ENCODE measurements around the gene ABHD16B.

The ABHD16B gene

DNA sequence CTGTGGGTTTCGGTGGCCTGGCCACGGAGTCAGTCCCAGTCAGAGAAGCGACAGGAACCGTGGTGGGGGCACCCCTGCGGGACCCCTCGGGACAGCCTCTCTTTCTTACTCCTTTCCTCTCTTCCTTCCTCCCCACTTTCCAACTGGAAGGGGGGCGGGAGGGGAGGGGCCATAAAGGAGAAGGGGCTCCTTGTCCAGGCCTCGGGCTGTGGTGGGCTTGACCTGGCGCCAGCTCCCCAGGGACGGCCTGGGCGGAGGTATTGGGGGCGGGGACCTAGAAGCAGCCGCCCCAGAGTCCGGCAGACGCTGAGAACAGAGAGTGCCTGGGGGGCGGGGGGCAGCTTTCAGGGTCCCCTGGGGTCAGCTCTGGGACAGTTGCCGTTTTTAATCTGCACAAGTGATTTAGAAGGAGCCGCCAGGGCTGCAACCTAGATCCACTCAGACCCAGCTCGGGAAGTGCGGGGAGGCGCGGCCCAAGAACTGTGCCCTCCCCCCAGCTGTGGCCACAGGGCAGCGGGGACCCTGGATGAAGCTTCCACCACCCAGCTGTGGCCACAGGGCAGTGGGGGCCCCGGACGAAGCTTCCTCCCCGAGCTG, 6.4 kb upstream of the ABHD16B start:
- TF ChIP-seq PAX5 (IDR thresholded peaks at IDR 0.05; ENCODE audit: insufficient read depth, low read length, severe bottlenecking) (no peak), POU2F2 (IDR thresholded peaks at IDR 0.05; ENCODE audit: low read depth, low read length) (no peak), POLR2AphosphoS5 (IDR thresholded peaks at IDR 0.05; ENCODE audit: low read depth, low read length) (no peak), POLR2A (IDR thresholded peaks at IDR 0.05; ENCODE audit: low read depth, low read length) (no peak), TAF1 (IDR thresholded peaks at IDR 0.05; ENCODE audit: low read depth, low read length) (no peak), SPI1 (IDR thresholded peaks at IDR 0.05; ENCODE audit: low read depth, low read length) (no peak)
- DNase-seq (ENCODE audit: insufficient read length, low spot score) (no peak), FAIRE-seq (no peak)

DNA sequence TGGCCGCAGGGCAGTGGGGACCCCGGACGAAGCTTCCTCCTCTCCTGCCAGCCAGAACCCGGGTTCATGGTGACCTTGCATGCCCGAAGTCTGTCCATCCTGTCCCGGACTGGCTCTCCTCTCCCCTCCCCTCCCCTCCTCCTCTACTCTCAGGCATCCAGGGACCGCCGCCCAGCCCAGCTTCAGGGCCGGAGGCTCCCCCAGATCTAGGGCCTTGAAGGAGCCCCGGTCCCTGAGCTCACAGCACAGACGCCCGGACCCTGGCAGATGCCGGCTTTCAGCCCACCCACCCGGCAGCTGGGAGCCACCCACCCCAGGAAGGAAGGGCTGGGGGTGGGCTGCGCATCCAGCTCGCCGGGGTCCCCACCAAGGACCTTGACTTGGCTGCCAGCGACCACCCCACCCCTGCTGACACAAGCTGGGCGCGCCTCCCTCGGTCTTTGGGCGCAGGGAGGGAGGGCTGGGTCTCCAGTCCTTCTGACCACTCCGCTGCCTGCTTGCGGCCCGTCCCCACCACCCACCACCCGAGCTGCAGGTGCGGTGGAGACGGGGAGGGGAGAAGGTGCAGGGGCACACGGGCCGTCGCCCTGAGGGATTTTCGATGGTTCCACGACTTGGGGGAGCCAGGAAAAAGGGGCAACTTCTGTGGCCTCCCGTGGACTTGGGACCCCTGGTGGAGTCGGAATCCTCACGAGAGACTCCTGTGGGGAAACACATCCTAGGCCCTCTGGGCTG, 5.8 kb upstream of the ABHD16B start:
- TF ChIP-seq TAF1 (IDR thresholded peaks at IDR 0.05; ENCODE audit: low read depth, low read length) = no peak
- no peak for TF ChIP-seq POU2F2 (IDR thresholded peaks at IDR 0.05; ENCODE audit: low read depth, low read length)
- no peak for TF ChIP-seq PAX5 (IDR thresholded peaks at IDR 0.05; ENCODE audit: insufficient read depth, low read length, severe bottlenecking)
- no peak for TF ChIP-seq SPI1 (IDR thresholded peaks at IDR 0.05; ENCODE audit: low read depth, low read length)
- no peak for TF ChIP-seq POLR2AphosphoS5 (IDR thresholded peaks at IDR 0.05; ENCODE audit: low read depth, low read length)
- TF ChIP-seq POLR2A (IDR thresholded peaks at IDR 0.05; ENCODE audit: low read depth, low read length) = no peak

GRCh38 chr20:63856098-63856511, 5.2 kb upstream of the ABHD16B start:
- FAIRE-seq (no peak), DNase-seq (ENCODE audit: insufficient read length, low spot score) (no peak)
- TF ChIP-seq POLR2A (IDR thresholded peaks at IDR 0.05; ENCODE audit: low read depth, low read length) (no peak), POLR2AphosphoS5 (IDR thresholded peaks at IDR 0.05; ENCODE audit: low read depth, low read length) (no peak), SPI1 (IDR thresholded peaks at IDR 0.05; ENCODE audit: low read depth, low read length) (no peak), TAF1 (IDR thresholded peaks at IDR 0.05; ENCODE audit: low read depth, low read length) (no peak), PAX5 (IDR thresholded peaks at IDR 0.05; ENCODE audit: insufficient read depth, low read length, severe bottlenecking) (no peak), POU2F2 (IDR thresholded peaks at IDR 0.05; ENCODE audit: low read depth, low read length) (no peak)

More for the DNA sequence above, 5.8 kb upstream of the ABHD16B start:
- no peak for FAIRE-seq
- DNase-seq (ENCODE audit: insufficient read length, low spot score) = no peak

GRCh38 chr20:63857764-63858392, 3.4 kb upstream of the ABHD16B start:
- DNase-seq (ENCODE audit: insufficient read length, low spot score) (no peak), FAIRE-seq (peak; percentile 38)
- no peak for TF ChIP-seq TAF1 (IDR thresholded peaks at IDR 0.05; ENCODE audit: low read depth, low read length)
- TF ChIP-seq POLR2A (IDR thresholded peaks at IDR 0.05; ENCODE audit: low read depth, low read length) = 0 out of 2 replicates have a peak, but pooled peaks have one; percentile 10

DNA sequence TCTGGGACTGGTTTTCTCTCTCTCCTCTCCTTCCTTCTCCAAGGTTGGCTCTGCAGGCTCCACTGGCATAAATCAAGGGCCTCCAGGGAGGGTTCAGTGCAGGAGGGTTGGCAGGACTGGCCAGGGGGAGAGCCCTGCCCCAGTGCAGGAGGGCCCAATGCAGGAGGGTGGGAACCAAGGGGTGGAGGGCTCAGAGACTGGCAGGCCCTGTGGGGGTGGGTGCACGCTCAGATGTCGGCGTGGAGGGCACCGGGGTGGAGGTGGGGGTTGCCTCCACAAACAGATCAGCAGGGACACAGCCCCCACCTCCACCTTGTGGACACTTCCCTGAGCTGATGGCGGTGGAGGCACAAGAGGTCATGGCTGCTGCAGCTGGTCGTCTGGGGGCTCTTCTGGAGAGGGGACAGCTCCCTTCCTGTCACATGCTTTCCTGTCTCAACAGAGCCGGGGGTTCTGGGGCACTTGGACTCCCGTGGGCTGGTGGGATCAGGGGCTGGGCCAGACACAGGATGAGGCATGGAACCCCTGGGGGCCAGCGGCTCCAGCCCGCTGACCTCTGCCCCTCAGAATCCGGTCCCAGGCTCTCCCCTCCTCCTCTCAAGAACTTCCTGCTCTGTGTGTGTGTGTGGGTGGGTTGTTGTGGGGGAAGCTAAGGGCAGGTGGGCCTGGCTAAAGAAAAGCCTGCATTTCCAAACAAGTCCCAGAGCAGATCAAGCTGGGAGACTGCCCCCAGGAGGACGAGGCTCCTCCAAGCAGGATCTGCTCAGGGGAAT, 2.7 kb upstream of the ABHD16B start:
- FAIRE-seq (peak; percentile 75), DNase-seq (ENCODE audit: insufficient read length, low spot score) (no peak)
- TF ChIP-seq SPI1 (IDR thresholded peaks at IDR 0.05; ENCODE audit: low read depth, low read length) (no peak), PAX5 (IDR thresholded peaks at IDR 0.05; ENCODE audit: insufficient read depth, low read length, severe bottlenecking) (no peak), POLR2A (IDR thresholded peaks at IDR 0.05; ENCODE audit: low read depth, low read length) (no peak), POU2F2 (IDR thresholded peaks at IDR 0.05; ENCODE audit: low read depth, low read length) (no peak), POLR2AphosphoS5 (IDR thresholded peaks at IDR 0.05; ENCODE audit: low read depth, low read length) (no peak), TAF1 (IDR thresholded peaks at IDR 0.05; ENCODE audit: low read depth, low read length) (no peak)

DNA sequence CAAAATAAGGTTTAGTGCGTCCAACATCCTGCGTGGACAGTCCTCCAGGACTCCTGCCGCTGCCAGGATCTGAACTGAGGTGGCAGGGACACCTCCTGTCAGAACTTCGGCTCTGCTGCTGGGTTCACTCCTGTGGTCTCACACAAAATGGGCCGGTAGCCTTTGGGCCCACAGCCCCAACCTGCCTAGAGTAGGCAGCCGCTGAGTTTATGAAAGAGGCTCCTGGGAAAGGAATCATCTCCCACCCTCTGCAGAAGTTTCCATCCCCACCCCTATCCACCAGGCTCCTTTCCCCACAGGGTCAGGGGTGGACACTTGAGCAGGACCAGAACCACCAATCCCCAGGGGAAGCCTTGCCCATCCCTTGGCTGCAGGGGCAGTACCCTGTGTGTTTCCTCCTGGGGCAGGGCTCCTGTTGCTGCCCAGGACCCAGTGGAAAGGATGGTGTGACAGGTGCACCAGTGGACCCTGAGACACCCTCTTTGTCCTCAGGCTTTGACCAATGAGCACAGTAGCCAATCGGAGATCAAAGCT, 2.1 kb upstream of the ABHD16B start:
- FAIRE-seq = no peak
- TF ChIP-seq POLR2AphosphoS5 (IDR thresholded peaks at IDR 0.05; ENCODE audit: low read depth, low read length) (no peak), POU2F2 (IDR thresholded peaks at IDR 0.05; ENCODE audit: low read depth, low read length) (no peak), TAF1 (IDR thresholded peaks at IDR 0.05; ENCODE audit: low read depth, low read length) (no peak), SPI1 (IDR thresholded peaks at IDR 0.05; ENCODE audit: low read depth, low read length) (no peak), PAX5 (IDR thresholded peaks at IDR 0.05; ENCODE audit: insufficient read depth, low read length, severe bottlenecking) (no peak), POLR2A (IDR thresholded peaks at IDR 0.05; ENCODE audit: low read depth, low read length) (no peak)
- no peak for DNase-seq (ENCODE audit: insufficient read length, low spot score)

DNA sequence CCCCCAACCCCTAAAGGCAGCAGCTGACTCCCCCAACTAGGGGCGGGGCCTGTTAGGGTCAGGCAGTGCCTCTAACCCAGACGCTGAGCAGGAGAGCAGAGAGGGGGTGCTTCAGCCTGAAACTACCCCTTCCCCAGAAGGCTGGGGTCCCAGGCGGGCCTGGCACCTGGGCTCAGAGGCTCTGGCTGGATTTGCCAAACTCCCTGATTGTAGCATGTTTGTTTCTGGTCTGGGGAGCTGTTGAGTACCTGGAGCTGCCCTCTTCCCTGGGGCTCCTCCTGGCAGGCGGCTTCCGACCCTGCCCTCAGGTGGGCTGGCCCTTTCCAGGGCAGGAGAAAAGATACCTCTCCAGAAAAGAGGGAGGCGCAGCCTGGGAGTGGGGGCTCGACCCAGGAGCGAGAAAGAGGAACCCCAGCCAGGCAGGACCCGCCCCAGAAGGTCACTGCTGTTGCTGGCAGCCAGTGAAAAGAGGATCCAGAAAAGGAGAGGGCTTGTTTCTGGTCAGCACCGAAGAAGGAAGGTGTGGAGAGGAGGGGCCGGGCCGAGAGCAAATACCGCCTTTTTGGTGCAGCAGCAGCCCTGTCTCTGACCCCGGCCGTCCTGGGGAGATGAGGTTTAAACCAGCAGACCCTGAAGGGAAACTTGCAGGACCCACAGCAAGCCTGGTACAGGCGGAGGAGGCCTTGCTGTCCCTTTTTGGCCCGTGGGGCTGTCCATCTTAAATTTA, 810 bp upstream of the ABHD16B start:
- TF ChIP-seq SPI1 (IDR thresholded peaks at IDR 0.05; ENCODE audit: low read depth, low read length) (0 out of 2 replicates have a peak, but pooled peaks have one; percentile 2), POU2F2 (IDR thresholded peaks at IDR 0.05; ENCODE audit: low read depth, low read length) (no peak)
- FAIRE-seq (no peak), DNase-seq (ENCODE audit: insufficient read length, low spot score) (no peak)

DNA sequence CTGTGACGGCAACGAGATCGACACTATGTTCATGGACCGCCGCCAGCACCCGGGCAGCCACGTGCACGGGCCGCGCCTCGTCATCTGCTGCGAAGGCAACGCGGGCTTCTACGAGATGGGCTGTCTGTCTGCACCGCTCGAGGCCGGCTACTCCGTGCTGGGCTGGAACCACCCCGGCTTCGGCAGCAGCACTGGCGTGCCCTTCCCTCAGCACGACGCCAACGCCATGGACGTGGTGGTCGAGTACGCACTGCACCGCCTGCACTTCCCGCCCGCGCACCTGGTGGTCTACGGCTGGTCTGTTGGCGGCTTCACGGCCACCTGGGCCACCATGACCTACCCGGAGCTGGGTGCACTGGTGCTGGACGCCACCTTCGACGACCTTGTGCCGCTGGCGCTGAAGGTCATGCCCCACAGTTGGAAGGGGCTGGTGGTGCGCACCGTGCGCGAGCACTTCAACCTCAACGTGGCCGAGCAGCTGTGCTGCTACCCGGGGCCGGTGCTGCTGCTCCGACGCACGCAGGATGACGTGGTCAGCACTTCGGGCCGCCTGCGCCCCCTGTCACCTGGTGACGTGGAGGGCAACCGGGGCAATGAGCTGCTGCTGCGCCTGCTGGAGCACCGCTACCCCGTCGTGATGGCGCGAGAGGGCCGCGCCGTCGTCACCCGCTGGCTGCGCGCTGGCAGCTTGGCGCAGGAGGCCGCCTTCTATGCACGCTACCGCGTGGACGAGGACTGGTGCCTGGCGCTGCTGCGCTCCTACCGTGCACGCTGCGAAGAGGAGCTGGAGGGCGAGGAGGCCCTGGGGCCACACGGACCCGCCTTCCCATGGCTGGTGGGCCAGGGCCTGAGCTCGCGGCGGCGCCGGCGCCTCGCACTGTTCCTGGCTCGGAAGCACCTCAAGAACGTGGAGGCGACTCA, 943 bp downstream of the ABHD16B start:
- TF ChIP-seq POLR2A (IDR thresholded peaks at IDR 0.05; ENCODE audit: low read depth, low read length) = no peak
- TF ChIP-seq TAF1 (IDR thresholded peaks at IDR 0.05; ENCODE audit: low read depth, low read length) = no peak
- no peak for TF ChIP-seq PAX5 (IDR thresholded peaks at IDR 0.05; ENCODE audit: insufficient read depth, low read length, severe bottlenecking)
- TF ChIP-seq POU2F2 (IDR thresholded peaks at IDR 0.05; ENCODE audit: low read depth, low read length) = no peak
- FAIRE-seq (no peak), DNase-seq (ENCODE audit: insufficient read length, low spot score) (no peak)
